NCI-H146 (cell line): ENCODE results near the gene MUC20.
"Not testable (repeated sequence)": the region's sequence is repeated elsewhere in the genome, so short reads cannot be mapped to it uniquely, and the experiment has no call there.

Source experiments
- DNase-seq: peaks from one replicate; lab custom pipeline; 2025; lab: John Stamatoyannopoulos, UW

The MUC20 gene

GRCh38 chr3:195710126-195710905 lies 10.5 kb upstream of the MUC20 start:
- DNase-seq, result not testable (repeated sequence)

GRCh38 chr3:195711091-195711812 lies 9.5 kb upstream of the MUC20 start:
- not testable (repeated sequence) for DNase-seq

GRCh38 chr3:195711813-195712534 lies 8.8 kb upstream of the MUC20 start:
- no peak for DNase-seq

- not testable (repeated sequence) for DNase-seq
Observed at GRCh38 chr3:195712535-195712910, 8.3 kb upstream of the MUC20 start.

- DNase-seq, result not testable (repeated sequence)
Observed at GRCh38 chr3:195713150-195713549, 7.6 kb upstream of the MUC20 start.

GRCh38 chr3:195714380-195715011 lies 6.3 kb upstream of the MUC20 start:
- DNase-seq, result no peak

GRCh38 chr3:195715134-195715533 lies 5.6 kb upstream of the MUC20 start:
- no peak for DNase-seq

GRCh38 chr3:195715583-195716266 lies 5.1 kb upstream of the MUC20 start:
- no peak for DNase-seq

- no peak for DNase-seq
Observed at GRCh38 chr3:195717416-195717815, 3.4 kb upstream of the MUC20 start.

- DNase-seq, result no peak
Observed at GRCh38 chr3:195717852-195718476, 2.8 kb upstream of the MUC20 start.

GRCh38 chr3:195718477-195718984 lies 2.2 kb upstream of the MUC20 start:
- DNase-seq, result no peak

GRCh38 chr3:195719514-195720254 lies 1.1 kb upstream of the MUC20 start:
- not testable (repeated sequence) for DNase-seq

GRCh38 chr3:195722139-195722995 lies 1.6 kb downstream of the MUC20 start:
- DNase-seq, result not testable (repeated sequence)

- not testable (repeated sequence) for DNase-seq
Observed at GRCh38 chr3:195722996-195723345, 2.2 kb downstream of the MUC20 start.

- DNase-seq, result not testable (repeated sequence)
Observed at GRCh38 chr3:195724363-195724762, 3.6 kb downstream of the MUC20 start.

GRCh38 chr3:195725916-195726740 lies 5.3 kb downstream of the MUC20 start:
- not testable (repeated sequence) for DNase-seq

GRCh38 chr3:195727606-195728195 lies 6.9 kb downstream of the MUC20 start:
- DNase-seq, result no peak

- DNase-seq, result not testable (repeated sequence)
Observed at GRCh38 chr3:195728789-195729188, 8.0 kb downstream of the MUC20 start.
